Kidney (tissue), 14 donors: ENCODE measurements around the gene TRNAU1AP. TPM values are rescaled to one million over a fixed set of nuclear protein-coding genes. Genes with fewer than 3 reads are reported as not detected.
"Not testable (repeated sequence)": the region's sequence is repeated elsewhere in the genome, so short reads cannot be mapped to it uniquely, and the experiment has no call there.

Experiments used
- DNase-seq, 5 donors: peaks; one replicate each; pipeline ENCODE4 v3.0.0-alpha.2; 2013 to 2020
- FAIRE-seq: peaks from 2 replicates; lab custom pipeline; 2012; peaks lifted over from hg19 to GRCh38; lab: Jason Lieb, UNC
- H3K27ac ChIP-seq, 2 donors: one replicate each; pipeline ENCODE4 v1.7.0; 2013; ENCODE audit warnings: low read depth in 2 of 2, low read length in 2 of 2, inconsistent platforms in 1 of 2
- H3K27me3 ChIP-seq: one replicate; pipeline ENCODE4 v1.7.1; 2013; ENCODE audit warnings: low read length, inconsistent platforms; ENCODE audit not compliant: control insufficient read depth, insufficient read depth
- H3K36me3 ChIP-seq, 3 donors: one replicate each; pipeline versions ENCODE4 v1.7.0 to v1.7.1; 2013; ENCODE audit warnings: low read length in 3 of 3, control low read depth in 1 of 3, inconsistent platforms in 1 of 3; ENCODE audit not compliant: insufficient read depth in 3 of 3, control insufficient read depth in 2 of 3
- H3K4me1 ChIP-seq, 3 donors: one replicate each; pipeline versions ENCODE4 v1.7.0 to v1.7.1; 2013; ENCODE audit warnings: low read length in 3 of 3, inconsistent platforms in 1 of 3, low read depth in 1 of 3; ENCODE audit not compliant: control insufficient read depth in 2 of 3, insufficient read depth in 2 of 3
- H3K4me3 ChIP-seq, 3 donors: one replicate each; pipeline versions ENCODE4 v1.7.0 to v1.8.1; 2013; ENCODE audit warnings: low read length in 3 of 3, control low read depth in 1 of 3, inconsistent platforms in 1 of 3
- H3K9ac ChIP-seq, 3 donors: one replicate each; pipeline versions ENCODE4 v1.7.0 to v1.7.1; 2013; ENCODE audit warnings: low read length in 3 of 3, control low read depth in 1 of 3, inconsistent platforms in 1 of 3
- H3K9me3 ChIP-seq, 3 donors: one replicate each; pipeline versions ENCODE4 v1.7.0 to v1.7.1; 2013; ENCODE audit warnings: low read length in 3 of 3, control low read depth in 1 of 3, inconsistent platforms in 1 of 3; ENCODE audit not compliant: control insufficient read depth in 2 of 3, insufficient read depth in 1 of 3
- intact Hi-C: fragments of 100-400 bp; cut with DNase I; formaldehyde crosslinking; loops from one replicate; pipeline ENCODE4 v1.11.1; 2022
- polyA plus RNA-seq: library from polyadenylated mRNA; stranded (reverse); fragments of 350-450 nt; fragmentation: Illumina TruSeq; extraction: RNeasy Lipid Tissue Mini Kit (QIAGEN cat#74804); gene quantifications from one replicate; pipeline ENCODE4 v1.2.3, GENCODE V29; 2014; ENCODE audit warnings: low read depth, low replicate concordance; ENCODE audit not compliant: insufficient read depth
- total RNA-seq: library from RNA; stranded (reverse); fragmentation: NEBNext Ultra II Directional; extraction: Animal tissue kit (Norgen Biotek cat#: 25700); gene quantifications from one replicate; pipeline ENCODE4 v1.2.1, GENCODE V29; 2021
- TF ChIP-seq, protein P1 (sequence below): IDR thresholded peaks from 3 replicates; pipeline ENCODE4 v1.5.1; 2012; ENCODE audit warnings: mild to moderate bottlenecking, moderate library complexity, borderline replicate concordance; ENCODE audit not compliant: insufficient read depth; ENCODE audit errors: extremely low read depth
- donor health status: control.
- donor health status: control.
- donor health status: control.
- donor health status: control.
- donor health status: control.
- donor health status: DM: yes; HTN: yes; CAD: no.
- donor health status: Normal renal cell carcinoma (clear cell type).

TRNAU1AP gene
- total and polyA plus RNA-seq, 2 donors from 2014 or later, result 27.7 to 30.2 TPM

DNA sequence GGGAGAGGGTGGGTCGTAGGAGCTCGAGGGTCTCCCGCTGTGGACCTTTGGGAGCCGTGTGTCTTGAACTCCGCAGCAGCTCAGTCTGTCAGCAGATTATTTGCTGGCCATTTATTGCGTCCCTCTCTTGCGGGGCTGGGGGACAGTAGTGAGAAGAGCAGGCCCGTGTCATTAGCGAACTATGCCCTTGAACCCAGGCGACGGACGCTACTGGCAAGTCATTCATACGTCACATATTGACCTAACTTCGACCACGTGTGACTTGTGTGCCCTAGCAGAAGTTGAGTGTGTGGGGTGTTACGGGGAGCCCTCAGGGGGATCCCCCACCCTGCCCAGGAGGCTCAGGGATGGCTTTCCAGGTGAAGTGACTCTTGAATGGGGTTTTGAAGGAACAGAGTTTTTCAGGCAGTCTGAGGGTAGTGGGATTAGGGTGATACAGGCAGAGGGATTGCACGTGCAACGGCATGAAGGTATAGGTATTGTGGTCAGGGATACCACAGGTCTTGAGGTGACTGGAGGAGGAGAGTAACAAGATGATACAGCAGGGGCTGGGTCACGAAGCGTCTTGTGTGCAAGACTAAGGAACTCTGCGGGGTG, 34.0 kb upstream of the TRNAU1AP start:
- DNase-seq, result no peak
- FAIRE-seq, result no peak
- TF ChIP-seq, protein P1, sequence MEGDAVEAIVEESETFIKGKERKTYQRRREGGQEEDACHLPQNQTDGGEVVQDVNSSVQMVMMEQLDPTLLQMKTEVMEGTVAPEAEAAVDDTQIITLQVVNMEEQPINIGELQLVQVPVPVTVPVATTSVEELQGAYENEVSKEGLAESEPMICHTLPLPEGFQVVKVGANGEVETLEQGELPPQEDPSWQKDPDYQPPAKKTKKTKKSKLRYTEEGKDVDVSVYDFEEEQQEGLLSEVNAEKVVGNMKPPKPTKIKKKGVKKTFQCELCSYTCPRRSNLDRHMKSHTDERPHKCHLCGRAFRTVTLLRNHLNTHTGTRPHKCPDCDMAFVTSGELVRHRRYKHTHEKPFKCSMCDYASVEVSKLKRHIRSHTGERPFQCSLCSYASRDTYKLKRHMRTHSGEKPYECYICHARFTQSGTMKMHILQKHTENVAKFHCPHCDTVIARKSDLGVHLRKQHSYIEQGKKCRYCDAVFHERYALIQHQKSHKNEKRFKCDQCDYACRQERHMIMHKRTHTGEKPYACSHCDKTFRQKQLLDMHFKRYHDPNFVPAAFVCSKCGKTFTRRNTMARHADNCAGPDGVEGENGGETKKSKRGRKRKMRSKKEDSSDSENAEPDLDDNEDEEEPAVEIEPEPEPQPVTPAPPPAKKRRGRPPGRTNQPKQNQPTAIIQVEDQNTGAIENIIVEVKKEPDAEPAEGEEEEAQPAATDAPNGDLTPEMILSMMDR, result no peak

DNA sequence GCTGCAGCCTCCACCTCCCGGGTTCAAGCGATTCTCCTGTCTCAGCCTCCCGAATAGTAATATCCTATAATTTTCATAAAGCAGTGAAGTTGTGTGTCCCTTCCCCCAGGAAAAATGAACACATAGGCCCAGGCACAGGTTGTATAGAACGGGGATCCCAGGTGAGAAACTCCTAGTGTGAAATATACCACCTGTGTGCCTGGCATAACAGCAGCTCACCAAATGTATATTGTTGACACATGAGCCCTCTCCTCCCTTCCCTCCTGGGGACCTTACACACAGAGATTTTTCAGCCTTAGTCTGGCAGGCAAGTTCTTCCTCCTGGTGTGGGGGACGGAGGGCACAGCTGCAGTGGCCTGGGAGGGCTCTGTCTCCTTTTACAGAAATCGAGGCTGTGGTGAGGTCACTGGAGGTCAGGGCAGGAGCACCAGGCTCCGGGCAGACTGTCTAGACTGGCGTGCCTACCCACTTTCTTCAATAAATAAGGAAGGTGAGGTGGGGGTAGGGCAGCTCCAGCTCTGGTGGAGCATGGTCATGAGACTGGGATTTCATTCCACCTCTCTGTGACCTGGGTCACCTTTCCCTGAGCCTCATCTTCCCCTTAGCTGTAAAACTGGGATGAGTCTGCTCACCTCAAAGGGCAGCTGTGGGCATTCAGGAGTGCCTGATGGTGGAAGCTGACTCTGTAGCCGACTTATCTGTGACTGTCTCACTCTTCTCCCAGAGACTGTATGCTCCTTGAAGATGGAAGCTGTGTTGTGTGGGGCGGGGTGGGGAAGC, 32.7 kb upstream of the TRNAU1AP start:
- H3K27me3 ChIP-seq, result no peaks in the 10 kb centered on the region
- TF ChIP-seq, protein P1, result no peak
- DNase-seq (peak in 2 of 5 donors; percentile 15 to 61), FAIRE-seq (no peak)
- H3K9me3 ChIP-seq, result no peaks in the 10 kb centered on the region
- H3K9ac ChIP-seq, result no peak overlapping the region
- no peak overlapping the region for H3K27ac ChIP-seq
- intact Hi-C loops, result no loop called here
- peaks cover 0 to 10% (median 0%) of the 10 kb centered on the region in 3 donors for H3K4me1 ChIP-seq
- H3K36me3 ChIP-seq, result no peaks in the 10 kb centered on the region
- no peak overlapping the region for H3K4me3 ChIP-seq

More for the DNA sequence above, 34.0 kb upstream of the TRNAU1AP start:
- Histone ChIP-seq H3K36me3 (no peaks in the 10 kb centered on the region), H3K4me1 (peaks cover 0 to 10% (median 0%) of the 10 kb centered on the region in 3 donors), H3K9me3 (no peaks in the 10 kb centered on the region), H3K27me3 (no peaks in the 10 kb centered on the region), H3K9ac (peak overlapping the region; percentile 35 to 48 (median 37)), H3K27ac (no peak overlapping the region), H3K4me3 (peak overlapping the region; percentile 36 to 75 (median 57))
- intact Hi-C loops, result no loop called here

DNA sequence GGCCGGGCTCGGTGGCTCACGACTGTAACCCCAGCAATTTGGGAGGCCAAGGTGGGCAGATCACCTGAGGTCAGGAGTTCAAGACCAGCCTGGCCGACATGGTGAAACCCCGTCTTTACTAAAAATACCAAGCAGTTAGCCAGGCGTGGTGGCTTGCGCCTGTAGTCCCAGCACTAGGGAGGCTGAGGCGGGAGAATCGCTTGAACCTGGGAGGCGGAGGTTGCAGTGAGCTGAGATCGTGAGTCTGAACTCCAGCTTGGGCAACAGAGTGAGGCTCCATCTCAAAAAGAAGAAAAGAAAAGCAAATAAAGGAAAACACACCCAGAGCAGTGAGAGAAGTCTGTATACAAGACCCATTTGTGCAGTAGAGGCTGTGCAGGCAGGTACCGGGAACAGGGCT, 32.1 kb upstream of the TRNAU1AP start:
- H3K9ac ChIP-seq, H3K27me3 ChIP-seq, H3K27ac ChIP-seq, H3K9me3 ChIP-seq, H3K4me1 ChIP-seq, FAIRE-seq, H3K36me3 ChIP-seq, H3K4me3 ChIP-seq, intact Hi-C loops: not testable (repeated sequence)
- peak in 1 of 5 donors; percentile 45 for DNase-seq

DNA sequence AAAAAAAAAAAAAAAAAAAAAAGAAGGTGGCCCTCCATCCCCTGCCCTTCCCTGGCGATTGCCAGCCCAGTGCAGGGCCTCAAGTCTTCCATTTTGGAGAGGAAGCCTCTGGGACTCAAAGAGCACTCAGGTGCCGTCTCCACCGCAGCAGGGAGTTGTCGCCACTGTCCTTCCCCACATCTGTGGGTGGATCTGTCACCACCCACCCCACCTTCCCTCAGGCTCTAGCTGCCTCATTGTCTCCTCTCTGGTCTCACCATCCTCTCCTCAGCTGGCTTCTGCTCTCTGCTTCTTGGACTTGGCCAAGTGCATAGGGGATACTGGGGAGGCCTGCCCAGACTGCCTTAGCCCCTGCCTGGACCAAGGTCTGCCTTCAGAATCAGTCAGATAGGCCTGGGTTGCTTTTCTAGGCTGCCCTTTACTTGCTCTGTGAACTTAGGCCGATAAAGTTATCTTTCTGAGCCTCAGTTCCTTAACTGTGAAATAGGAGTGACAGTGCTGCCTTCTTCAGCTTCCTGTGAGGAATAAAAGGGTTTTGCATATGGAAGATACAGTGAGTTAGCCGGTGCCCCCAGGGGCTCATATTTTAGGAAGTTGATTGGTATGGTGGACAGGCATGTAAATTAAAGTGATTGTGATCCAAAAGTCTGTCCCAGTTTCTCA, 31.3 kb upstream of the TRNAU1AP start:
- TF ChIP-seq, protein P1, result no peak
- DNase-seq (no peak), FAIRE-seq (no peak)
- Histone ChIP-seq H3K4me1 (peaks cover 0 to 10% (median 0%) of the 10 kb centered on the region in 3 donors), H3K27ac (no peak overlapping the region), H3K4me3 (no peak overlapping the region), H3K9me3 (no peaks in the 10 kb centered on the region), H3K36me3 (no peaks in the 10 kb centered on the region), H3K9ac (no peak overlapping the region), H3K27me3 (no peaks in the 10 kb centered on the region)
- intact Hi-C loops, result no loop called here

DNA sequence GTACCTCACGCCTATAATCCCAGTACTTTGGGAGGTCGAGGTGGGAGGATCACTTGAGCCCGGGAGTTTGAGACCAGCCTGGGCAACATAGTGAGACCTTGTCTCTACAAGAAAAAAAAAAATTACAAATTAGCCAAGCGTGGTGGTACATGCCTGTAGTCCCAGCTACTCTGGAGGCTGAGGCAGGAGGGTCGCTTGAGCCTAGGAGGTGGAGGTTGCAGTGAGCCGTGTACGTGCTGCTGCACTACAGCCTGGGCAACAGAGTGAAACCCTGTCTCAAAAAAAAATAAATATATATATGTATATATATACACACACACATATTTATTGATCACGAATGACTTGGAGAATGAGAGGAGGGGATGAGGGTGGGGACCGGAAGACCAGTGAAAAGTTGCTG, 30.3 kb upstream of the TRNAU1AP start:
- not testable (repeated sequence) for DNase-seq, FAIRE-seq, H3K4me1 ChIP-seq

More for the DNA sequence above, 30.3 kb upstream of the TRNAU1AP start:
- H3K27me3 ChIP-seq, H3K36me3 ChIP-seq, H3K4me3 ChIP-seq, H3K27ac ChIP-seq, intact Hi-C loops, H3K9ac ChIP-seq, H3K9me3 ChIP-seq: not testable (repeated sequence)
